GM23338 (cell line): ENCODE results near the gene SLC2A1. TPM values are rescaled to one million over a fixed set of nuclear protein-coding genes. Genes with fewer than 3 reads are reported as not detected.

Source experiments
- ATAC-seq: fragments of 200-7000 bp; cut with Tn5 transposase; 3 replicates; pipeline ENCODE4 v1.9.1; 2020
- DNase-seq: peaks from one replicate; pipeline ENCODE4 v3.0.0-alpha.2; 2015; ENCODE audit warnings: low spot score
- H2AFZ ChIP-seq: fragments of 200-600 bp; sonication (generic); 2 replicates; pipeline ENCODE4 v1.8.0; 2016; ENCODE audit warnings: antibody characterized with exemption, mild to moderate bottlenecking, moderate library complexity
- H3F3A ChIP-seq: fragments of 200-600 bp; sonication (generic); replicated peaks from 2 replicates; pipeline ENCODE4 v1.8.0; 2017; ENCODE audit warnings: antibody characterized with exemption, mixed run types, low read depth
- H3K27ac ChIP-seq: fragments of 200-600 bp; sonication (generic); 2 replicates; pipeline ENCODE4 v1.6.1; 2016; ENCODE audit warnings: low read depth
- H3K27me3 ChIP-seq: fragments of 200-600 bp; sonication (generic); 2 replicates; pipeline ENCODE4 v1.8.0; 2016; ENCODE audit warnings: mild to moderate bottlenecking, mixed run types, moderate library complexity; ENCODE audit not compliant: insufficient read depth
- H3K36me3 ChIP-seq: fragments of 200-600 bp; sonication (generic); 2 replicates; pipeline ENCODE4 v1.8.0; 2016; ENCODE audit warnings: mild to moderate bottlenecking; ENCODE audit not compliant: insufficient read depth
- H3K4me1 ChIP-seq: fragments of 200-600 bp; sonication (generic); 2 replicates; pipeline ENCODE4 v1.8.0; 2016; ENCODE audit warnings: mild to moderate bottlenecking, moderate library complexity; ENCODE audit not compliant: insufficient read depth
- H3K4me2 ChIP-seq: fragments of 200-600 bp; sonication (generic); 2 replicates; pipeline ENCODE4 v1.7.1; 2017; ENCODE audit warnings: mixed run types
- H3K4me3 ChIP-seq: fragments of 200-600 bp; sonication (generic); 2 replicates; pipeline ENCODE4 v1.6.1; 2016; ENCODE audit warnings: mixed run types
- H3K79me2 ChIP-seq: fragments of 200-600 bp; sonication (generic); replicated peaks from 2 replicates; pipeline ENCODE4 v1.8.0; 2017; ENCODE audit warnings: mild to moderate bottlenecking; ENCODE audit not compliant: insufficient read depth
- H3K9me2 ChIP-seq: fragments of 200-600 bp; sonication (generic); 2 replicates; pipeline ENCODE4 v1.8.0; 2017; ENCODE audit not compliant: insufficient read depth
- H4K20me1 ChIP-seq: fragments of 200-600 bp; sonication (generic); replicated peaks from 2 replicates; pipeline ENCODE4 v1.8.0; 2017; ENCODE audit warnings: mild to moderate bottlenecking; ENCODE audit not compliant: insufficient read depth
- H3K27ac Mint-ChIP-seq: 2 replicates; pipeline ENCODE4 v1.8.0; 2020; ENCODE audit warnings: inconsistent platforms, mild to moderate bottlenecking, moderate library complexity, mixed read lengths
- H3K27me3 Mint-ChIP-seq: 3 replicates; pipeline ENCODE4 v1.8.0; 2022; ENCODE audit warnings: low read depth, mild to moderate bottlenecking, moderate library complexity, mixed read lengths, inconsistent platforms; ENCODE audit not compliant: insufficient read depth, poor library complexity
- H3K36me3 Mint-ChIP-seq: 3 replicates; pipeline ENCODE4 v1.8.0; 2021; ENCODE audit warnings: low read depth, mild to moderate bottlenecking, inconsistent platforms, moderate library complexity, mixed read lengths
- H3K4me1 Mint-ChIP-seq: 3 replicates; pipeline ENCODE4 v1.8.0; 2020; ENCODE audit warnings: mild to moderate bottlenecking, inconsistent platforms, mixed read lengths
- H3K4me3 Mint-ChIP-seq: 3 replicates; pipeline ENCODE4 v1.8.0; 2021; ENCODE audit warnings: moderate library complexity, mild to moderate bottlenecking, inconsistent platforms, mixed read lengths
- H3K9me3 Mint-ChIP-seq: 3 replicates; pipeline ENCODE4 v1.8.0; 2020; ENCODE audit warnings: moderate library complexity, mild to moderate bottlenecking, inconsistent platforms, mixed read lengths
- ETS1 ChIP-seq: IDR thresholded peaks from 2 replicates; pipeline ENCODE4 v1.6.1; 2016; ENCODE audit warnings: antibody characterized with exemption
- EZH2 ChIP-seq: fragments of 200-600 bp; sonication (generic); IDR thresholded peaks from one replicate; pipeline ENCODE4 v1.8.0; 2017; ENCODE audit warnings: antibody characterized with exemption, mild to moderate bottlenecking, low read depth; ENCODE audit not compliant: unreplicated experiment
- EZH2phosphoT487 ChIP-seq: fragments of 200-600 bp; sonication (generic); IDR thresholded peaks from one replicate; pipeline ENCODE4 v1.8.1; 2018; ENCODE audit warnings: antibody characterized with exemption; ENCODE audit not compliant: unreplicated experiment
- JUNB ChIP-seq: IDR thresholded peaks from one replicate; pipeline ENCODE4 v1.6.1; 2016; ENCODE audit warnings: antibody characterized with exemption; ENCODE audit not compliant: unreplicated experiment
- NANOG ChIP-seq: IDR thresholded peaks from 2 replicates; pipeline ENCODE4 v1.6.1; 2016; ENCODE audit warnings: antibody characterized with exemption, borderline replicate concordance
- POLR2AphosphoS5 ChIP-seq: IDR thresholded peaks from 2 replicates; pipeline ENCODE4 v1.6.1; 2016; ENCODE audit warnings: antibody characterized with exemption, low read depth
- STAT1 ChIP-seq: IDR thresholded peaks from one replicate; pipeline ENCODE4 v1.6.1; 2016; ENCODE audit warnings: antibody characterized with exemption; ENCODE audit not compliant: unreplicated experiment
- ZNF114 ChIP-seq: fragments of 250-450 bp; sonication (Bioruptor Pico); IDR thresholded peaks from 2 replicates; pipeline ENCODE4 v1.5.0; 2020; ENCODE audit warnings: mild to moderate bottlenecking, moderate library complexity
- ZNF462 ChIP-seq: fragments of 250-450 bp; sonication (Bioruptor Pico); IDR thresholded peaks from 2 replicates; pipeline ENCODE4 v1.5.0; 2020; ENCODE audit warnings: mild to moderate bottlenecking, moderate library complexity
- polyA plus RNA-seq: library from polyadenylated mRNA; unstranded; fragments of >200 nt; fragmentation: Nextera tagmentation; extraction: Ambion mirVana; gene quantifications from 2 replicates; pipeline ENCODE4 v1.2.1, GENCODE V29; 2016
- total RNA-seq: library from RNA; depleted of rRNA; stranded (reverse); fragments of >200 nt; shearing (Covaris generic); gene quantifications from 2 replicates; pipeline ENCODE4 v1.2.3, GENCODE V29; 2014
- TF ChIP-seq, protein P1 (sequence below), 2 experiments: fragments of 200-600 bp in 1 of 2; sonication (generic) in 1 of 2; conservative IDR thresholded peaks; 2 replicates each; pipeline versions ENCODE4 v1.5.1 to v1.6.1; 2016 to 2017; ENCODE audit warnings: antibody characterized with exemption in 2 of 2, low read depth in 2 of 2, mild to moderate bottlenecking in 2 of 2, moderate library complexity in 1 of 2
- TF ChIP-seq, protein P2 (sequence below): IDR thresholded peaks from one replicate; pipeline ENCODE4 v1.6.1; 2018; ENCODE audit warnings: antibody characterized with exemption; ENCODE audit not compliant: unreplicated experiment

The SLC2A1 gene
- total and polyA plus RNA-seq, 2 experiments from 2014 or later: 66.1 to 305 TPM

GRCh38 chr1:42930178-42931107 is 28.2 kb downstream of the SLC2A1 start:
- ATAC-seq: no peak
- H3K27ac Mint-ChIP-seq: peak overlapping the region; percentile 84; the same call in 1 of the 2 replicates
- Histone ChIP-seq H3K4me2 (no peak overlapping the region), H3K27ac (peak overlapping the region; percentile 32; the same call in 1 of the 2 replicates), H4K20me1 (peaks cover 44% of the 10 kb centered on the region), H3K4me3 (no peak overlapping the region), H3F3A (peaks cover 64% of the 10 kb centered on the region), H3K79me2 (peaks cover 33% of the 10 kb centered on the region), H3K4me1 (peaks cover 37% of the 10 kb centered on the region; the same call in 1 of the 2 replicates), H2AFZ (no peak overlapping the region), H3K9me2 (no peaks in the 10 kb centered on the region), H3K27me3 (no peaks in the 10 kb centered on the region), H3K36me3 (peaks cover 44% of the 10 kb centered on the region)
- peaks cover 26% of the 10 kb centered on the region for H3K27me3 Mint-ChIP-seq
- H3K4me1 Mint-ChIP-seq: peaks cover 63% of the 10 kb centered on the region
- no peak for DNase-seq
- H3K9me3 Mint-ChIP-seq: no peaks in the 10 kb centered on the region
- peaks cover 92% of the 10 kb centered on the region for H3K36me3 Mint-ChIP-seq
- H3K4me3 Mint-ChIP-seq: no peak overlapping the region
- no peak for TF ChIP-seq NANOG
- TF ChIP-seq, protein P1, sequence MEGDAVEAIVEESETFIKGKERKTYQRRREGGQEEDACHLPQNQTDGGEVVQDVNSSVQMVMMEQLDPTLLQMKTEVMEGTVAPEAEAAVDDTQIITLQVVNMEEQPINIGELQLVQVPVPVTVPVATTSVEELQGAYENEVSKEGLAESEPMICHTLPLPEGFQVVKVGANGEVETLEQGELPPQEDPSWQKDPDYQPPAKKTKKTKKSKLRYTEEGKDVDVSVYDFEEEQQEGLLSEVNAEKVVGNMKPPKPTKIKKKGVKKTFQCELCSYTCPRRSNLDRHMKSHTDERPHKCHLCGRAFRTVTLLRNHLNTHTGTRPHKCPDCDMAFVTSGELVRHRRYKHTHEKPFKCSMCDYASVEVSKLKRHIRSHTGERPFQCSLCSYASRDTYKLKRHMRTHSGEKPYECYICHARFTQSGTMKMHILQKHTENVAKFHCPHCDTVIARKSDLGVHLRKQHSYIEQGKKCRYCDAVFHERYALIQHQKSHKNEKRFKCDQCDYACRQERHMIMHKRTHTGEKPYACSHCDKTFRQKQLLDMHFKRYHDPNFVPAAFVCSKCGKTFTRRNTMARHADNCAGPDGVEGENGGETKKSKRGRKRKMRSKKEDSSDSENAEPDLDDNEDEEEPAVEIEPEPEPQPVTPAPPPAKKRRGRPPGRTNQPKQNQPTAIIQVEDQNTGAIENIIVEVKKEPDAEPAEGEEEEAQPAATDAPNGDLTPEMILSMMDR (conservative IDR thresholded peaks at IDR 0.05; ENCODE audit: low read depth in 2 of 2): no peak
- no peak for TF ChIP-seq EZH2
- TF ChIP-seq ZNF462 (CRISPR knock-in tag): no peak
- TF ChIP-seq ZNF114: no peak
- no peak for TF ChIP-seq ETS1
- TF ChIP-seq, protein P2, sequence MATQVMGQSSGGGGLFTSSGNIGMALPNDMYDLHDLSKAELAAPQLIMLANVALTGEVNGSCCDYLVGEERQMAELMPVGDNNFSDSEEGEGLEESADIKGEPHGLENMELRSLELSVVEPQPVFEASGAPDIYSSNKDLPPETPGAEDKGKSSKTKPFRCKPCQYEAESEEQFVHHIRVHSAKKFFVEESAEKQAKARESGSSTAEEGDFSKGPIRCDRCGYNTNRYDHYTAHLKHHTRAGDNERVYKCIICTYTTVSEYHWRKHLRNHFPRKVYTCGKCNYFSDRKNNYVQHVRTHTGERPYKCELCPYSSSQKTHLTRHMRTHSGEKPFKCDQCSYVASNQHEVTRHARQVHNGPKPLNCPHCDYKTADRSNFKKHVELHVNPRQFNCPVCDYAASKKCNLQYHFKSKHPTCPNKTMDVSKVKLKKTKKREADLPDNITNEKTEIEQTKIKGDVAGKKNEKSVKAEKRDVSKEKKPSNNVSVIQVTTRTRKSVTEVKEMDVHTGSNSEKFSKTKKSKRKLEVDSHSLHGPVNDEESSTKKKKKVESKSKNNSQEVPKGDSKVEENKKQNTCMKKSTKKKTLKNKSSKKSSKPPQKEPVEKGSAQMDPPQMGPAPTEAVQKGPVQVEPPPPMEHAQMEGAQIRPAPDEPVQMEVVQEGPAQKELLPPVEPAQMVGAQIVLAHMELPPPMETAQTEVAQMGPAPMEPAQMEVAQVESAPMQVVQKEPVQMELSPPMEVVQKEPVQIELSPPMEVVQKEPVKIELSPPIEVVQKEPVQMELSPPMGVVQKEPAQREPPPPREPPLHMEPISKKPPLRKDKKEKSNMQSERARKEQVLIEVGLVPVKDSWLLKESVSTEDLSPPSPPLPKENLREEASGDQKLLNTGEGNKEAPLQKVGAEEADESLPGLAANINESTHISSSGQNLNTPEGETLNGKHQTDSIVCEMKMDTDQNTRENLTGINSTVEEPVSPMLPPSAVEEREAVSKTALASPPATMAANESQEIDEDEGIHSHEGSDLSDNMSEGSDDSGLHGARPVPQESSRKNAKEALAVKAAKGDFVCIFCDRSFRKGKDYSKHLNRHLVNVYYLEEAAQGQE: no peak
- no peak for TF ChIP-seq POLR2AphosphoS5
- no peak for TF ChIP-seq JUNB
- TF ChIP-seq STAT1: no peak
- no peak for TF ChIP-seq EZH2phosphoT487
